T-helper 17 cell (primary cell): Measurements from ENCODE around the gene CASTOR2. TPM values are rescaled to one million over a fixed set of nuclear protein-coding genes. Genes with fewer than 3 reads are reported as not detected.
"Not testable (repeated sequence)": the region's sequence is repeated elsewhere in the genome, so short reads cannot be mapped to it uniquely, and the experiment has no call there.

Experiments used
- ATAC-seq: fragments of 150-1000 bp; cut with Tn5 transposase; 2 replicates; pipeline ENCODE4 v1.10.0; 2021; ENCODE audit warnings: mild to moderate bottlenecking, moderate library complexity
- DNase-seq, 3 donors: peaks; one replicate each; pipeline versions ENCODE4 v3.0.0 to v3.0.0-alpha.2; 2020 to 2021
- H3K9me3 ChIP-seq: one replicate; pipeline ENCODE4 v1.7.0; 2013; ENCODE audit warnings: low read length, mild to moderate bottlenecking; ENCODE audit not compliant: control insufficient read depth, poor library complexity, severe bottlenecking
- H3K27ac Mint-ChIP-seq: one replicate; pipeline ENCODE4 v1.8.0; 2022; ENCODE audit warnings: mild to moderate bottlenecking, moderate library complexity, mixed read lengths
- H3K27me3 Mint-ChIP-seq: one replicate; pipeline ENCODE4 v1.8.0; 2022; ENCODE audit warnings: mixed read lengths
- H3K36me3 Mint-ChIP-seq: one replicate; pipeline ENCODE4 v1.8.0; 2022; ENCODE audit warnings: low read depth, mixed read lengths
- H3K4me1 Mint-ChIP-seq: one replicate; pipeline ENCODE4 v1.8.0; 2022; ENCODE audit warnings: mild to moderate bottlenecking, mixed read lengths
- H3K4me3 Mint-ChIP-seq: one replicate; pipeline ENCODE4 v1.8.0; 2022; ENCODE audit warnings: mild to moderate bottlenecking, moderate library complexity, mixed read lengths
- total RNA-seq, 4 donors: library from RNA in 2 of 4; stranded (reverse) in 2 of 4; gene quantifications; one replicate each; pipeline ENCODE4 v1.2.3 and lab custom pipeline; 2022 to 2026

Gene CASTOR2
- total RNA-seq: 1 to 10 TPM; 5.5 to 7.0 TPM
- total RNA-seq (lab: John Stamatoyannopoulos, UW): 11.1 to 22.6 reads per million in 2 donors

DNA sequence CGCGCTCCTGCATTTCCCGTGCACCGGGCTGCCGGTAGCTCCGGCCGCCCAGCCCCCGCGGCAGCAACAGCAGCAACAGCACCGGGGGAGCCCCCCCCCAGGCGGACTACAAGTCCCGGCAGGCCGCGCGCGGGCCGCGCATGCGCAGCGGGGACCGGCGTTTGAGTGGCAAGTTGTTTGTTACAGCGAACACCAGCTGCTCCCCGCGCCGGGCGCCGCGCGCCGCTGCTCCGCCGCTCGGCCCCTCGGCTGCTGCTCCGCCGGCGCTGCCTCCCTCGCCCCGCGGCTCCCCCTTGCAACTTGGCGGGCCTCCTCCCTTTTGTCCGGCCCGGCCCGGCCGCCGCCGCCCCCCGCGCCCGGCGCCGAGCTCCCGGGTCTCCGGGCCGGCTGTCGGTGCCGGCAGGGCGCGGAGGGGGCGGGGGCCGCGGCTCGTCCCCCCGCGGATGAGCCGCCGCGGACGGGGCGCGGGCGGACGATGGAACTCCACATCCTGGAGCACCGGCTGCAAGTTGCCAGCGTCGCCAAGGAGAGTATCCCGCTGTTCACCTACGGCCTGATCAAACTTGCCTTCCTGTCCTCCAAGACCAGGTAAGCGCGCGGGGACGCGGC lies at the start of gene CASTOR2:
TSS of gene CASTOR2 (plus strand) at position 195 of the 609 bp plus-strand sequence. CDS start at position 476, 281 bp downstream.
- peak; percentile 47 to 69 (median 62) for DNase-seq
- H3K4me1 Mint-ChIP-seq, H3K36me3 Mint-ChIP-seq, H3K27ac Mint-ChIP-seq, H3K9me3 ChIP-seq, H3K27me3 Mint-ChIP-seq: not testable (repeated sequence)
- peak; percentile 96 for ATAC-seq
- peak within 1 kb of the TSS; percentile 56 for H3K4me3 Mint-ChIP-seq

DNA sequence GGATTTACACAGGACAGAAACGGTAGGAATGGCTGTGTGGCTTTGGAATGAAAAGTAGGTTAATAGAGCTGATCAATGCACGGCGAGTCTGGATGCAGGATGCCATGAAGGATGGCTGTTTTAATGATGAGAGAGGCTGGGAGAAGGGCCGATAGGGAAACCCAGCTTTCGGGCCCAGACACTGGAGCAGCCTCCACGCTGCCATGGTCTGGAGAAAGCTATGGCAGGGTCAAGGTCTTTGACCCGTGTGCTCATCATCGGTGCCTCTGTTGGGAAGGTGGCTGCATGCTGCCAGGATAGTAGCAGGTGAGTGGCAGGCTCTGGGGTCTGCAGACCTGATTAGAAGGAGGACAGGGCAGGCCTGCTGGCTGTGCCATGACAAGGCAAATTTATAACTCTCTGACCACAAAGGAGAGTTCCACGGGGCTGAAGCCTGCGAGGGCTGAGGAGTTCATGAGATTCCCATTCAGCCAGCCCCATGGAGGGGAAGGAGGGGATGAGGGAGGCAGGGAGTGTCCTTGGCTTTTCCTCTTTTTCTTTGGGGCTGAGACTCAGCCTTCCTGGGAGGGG lies 42.1 kb upstream of the CASTOR2 start:
- not testable (repeated sequence) for H3K36me3 Mint-ChIP-seq, H3K9me3 ChIP-seq, H3K4me1 Mint-ChIP-seq, H3K4me3 Mint-ChIP-seq, DNase-seq, H3K27me3 Mint-ChIP-seq, H3K27ac Mint-ChIP-seq, ATAC-seq

DNA sequence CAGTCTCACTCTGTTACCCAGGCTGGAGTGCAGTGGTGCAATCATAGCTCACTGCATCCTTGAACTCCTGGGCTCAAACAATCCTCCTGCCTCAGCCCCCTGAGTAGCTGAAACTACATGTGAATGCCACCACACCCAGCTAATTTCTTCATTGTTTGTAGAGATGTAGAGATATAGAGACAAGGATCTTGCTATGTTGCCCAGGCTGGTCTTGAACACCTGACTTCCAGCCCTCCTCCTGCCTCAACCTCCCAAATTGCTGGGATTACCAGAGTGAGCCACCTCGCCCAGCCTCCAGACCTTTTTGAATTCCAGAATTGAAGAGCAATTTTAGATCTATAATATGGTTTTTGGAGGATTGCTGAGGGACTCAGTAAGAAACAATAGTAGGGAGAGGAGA lies 40.9 kb upstream of the CASTOR2 start:
- H3K27me3 Mint-ChIP-seq, H3K4me1 Mint-ChIP-seq, H3K9me3 ChIP-seq, H3K4me3 Mint-ChIP-seq, ATAC-seq, H3K36me3 Mint-ChIP-seq, DNase-seq: not testable (repeated sequence)
- peak overlapping the region; percentile 51 for H3K27ac Mint-ChIP-seq

DNA sequence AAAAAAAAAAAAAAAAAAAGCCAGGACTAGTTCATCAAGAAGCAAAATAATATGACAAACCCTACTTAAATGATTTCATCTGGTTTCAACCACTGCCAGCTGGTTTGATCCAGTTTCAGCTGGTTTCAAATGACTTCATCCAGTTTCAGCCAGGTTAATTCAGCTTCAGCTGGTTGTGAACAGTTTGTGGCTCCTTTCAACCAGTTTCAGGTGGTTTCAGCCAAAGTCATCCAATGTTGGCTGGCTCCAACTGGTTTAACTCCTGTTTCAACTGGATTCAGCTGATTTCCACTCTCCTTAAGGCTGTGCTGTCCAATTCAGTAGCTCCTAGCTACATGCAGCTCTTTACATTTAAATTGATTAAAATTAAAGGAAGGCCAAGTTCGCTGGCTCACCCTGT lies 37.5 kb upstream of the CASTOR2 start:
- H3K36me3 Mint-ChIP-seq, H3K4me3 Mint-ChIP-seq, ATAC-seq, H3K27ac Mint-ChIP-seq, DNase-seq, H3K4me1 Mint-ChIP-seq, H3K27me3 Mint-ChIP-seq, H3K9me3 ChIP-seq: not testable (repeated sequence)

DNA sequence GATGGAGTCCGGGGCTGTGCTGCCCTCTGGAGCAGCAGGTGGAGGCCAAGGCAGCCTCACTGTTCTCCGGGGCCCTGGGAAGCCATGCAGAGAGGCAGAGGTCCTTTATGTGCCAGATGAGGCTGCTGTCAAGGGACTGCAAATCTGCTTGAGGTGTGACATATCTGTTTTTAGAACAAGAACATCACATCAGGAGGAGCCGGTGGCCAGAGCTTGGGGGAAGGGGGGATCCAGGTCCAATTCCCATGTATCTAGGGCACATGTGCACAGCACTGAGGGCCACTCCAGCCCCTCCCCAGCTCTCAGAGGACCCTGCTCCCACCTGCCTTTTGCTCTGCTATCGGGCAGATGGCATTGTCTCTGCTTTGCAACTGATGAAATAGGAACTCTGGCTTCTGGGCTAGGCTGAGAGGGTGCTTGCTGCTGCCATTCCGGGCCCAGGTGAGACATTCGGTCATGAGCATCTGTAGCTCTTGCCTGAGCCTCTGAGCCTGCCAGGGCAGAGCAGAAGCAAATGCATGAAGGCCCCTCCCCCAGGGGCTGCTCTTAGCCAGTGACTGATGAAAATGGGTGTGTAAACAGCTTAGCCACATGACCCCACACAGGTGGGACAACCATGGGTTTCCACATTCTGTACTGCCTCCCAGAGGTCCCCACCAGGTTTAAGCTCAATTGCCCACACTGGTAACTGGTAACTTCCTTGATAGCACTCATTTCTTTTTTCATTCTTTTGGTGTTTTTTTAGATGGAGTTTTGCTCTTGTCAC lies 32.8 kb upstream of the CASTOR2 start:
- H3K4me1 Mint-ChIP-seq, H3K27me3 Mint-ChIP-seq, H3K27ac Mint-ChIP-seq, DNase-seq, H3K4me3 Mint-ChIP-seq, ATAC-seq, H3K36me3 Mint-ChIP-seq, H3K9me3 ChIP-seq: not testable (repeated sequence)

DNA sequence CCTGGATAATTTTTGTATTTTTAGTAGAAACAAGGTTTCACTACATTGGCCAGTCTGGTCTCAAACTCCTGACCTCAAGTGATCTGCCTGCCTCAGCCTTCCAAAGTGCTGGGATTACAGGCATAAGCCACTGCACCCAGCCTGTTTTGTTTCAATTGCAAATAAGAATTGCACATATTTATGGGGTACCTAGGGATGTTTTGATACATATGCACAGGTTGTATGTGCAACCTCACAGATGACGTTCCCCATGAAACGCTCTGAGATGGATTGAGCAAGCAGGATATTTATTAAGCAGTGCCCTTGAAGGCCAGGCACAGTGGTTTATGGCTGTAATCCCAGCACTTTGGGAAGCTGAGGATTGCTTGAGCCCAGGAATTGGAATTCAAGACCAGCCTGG lies 25.1 kb upstream of the CASTOR2 start:
- H3K4me3 Mint-ChIP-seq, DNase-seq, H3K36me3 Mint-ChIP-seq, H3K4me1 Mint-ChIP-seq, ATAC-seq, H3K9me3 ChIP-seq, H3K27me3 Mint-ChIP-seq, H3K27ac Mint-ChIP-seq: not testable (repeated sequence)

DNA sequence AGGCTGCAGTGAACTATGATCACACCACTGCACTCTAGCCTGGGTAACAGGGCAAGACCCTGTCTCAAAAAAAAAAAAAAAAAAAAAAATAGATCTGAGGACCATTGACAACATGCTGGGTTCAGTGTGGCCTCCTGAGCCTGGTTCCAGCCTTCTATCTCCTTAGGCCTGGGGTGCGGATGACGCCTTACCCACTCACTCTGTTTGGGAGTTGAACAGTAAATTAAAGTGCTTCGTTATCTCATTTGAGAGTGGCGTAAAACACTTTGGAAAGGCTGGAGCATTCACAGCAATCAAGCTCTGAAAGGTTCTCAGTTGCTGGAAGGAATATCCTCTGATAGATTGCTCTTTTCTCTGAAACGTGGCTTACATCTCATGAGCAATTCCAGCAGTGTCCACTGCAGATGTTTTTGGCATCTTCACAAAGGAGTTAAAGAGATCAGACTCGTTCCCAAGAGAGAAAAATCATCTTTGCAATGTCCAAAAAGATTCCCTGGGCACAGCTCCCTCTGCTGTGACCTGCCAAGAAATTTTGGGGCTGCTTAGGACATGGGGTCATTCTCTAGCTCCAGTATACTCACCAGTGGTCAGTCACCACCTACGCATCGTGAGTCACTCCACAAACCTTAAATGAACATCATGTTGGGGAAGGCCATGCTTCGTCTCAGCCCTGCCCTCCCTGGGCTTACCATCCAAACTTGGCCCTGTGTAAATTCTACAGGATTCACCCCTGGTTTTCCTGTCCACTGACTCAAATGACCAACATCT lies 23.0 kb upstream of the CASTOR2 start:
- not testable (repeated sequence) for H3K27ac Mint-ChIP-seq, H3K36me3 Mint-ChIP-seq, H3K4me3 Mint-ChIP-seq, ATAC-seq, H3K9me3 ChIP-seq, H3K27me3 Mint-ChIP-seq, H3K4me1 Mint-ChIP-seq, DNase-seq

DNA sequence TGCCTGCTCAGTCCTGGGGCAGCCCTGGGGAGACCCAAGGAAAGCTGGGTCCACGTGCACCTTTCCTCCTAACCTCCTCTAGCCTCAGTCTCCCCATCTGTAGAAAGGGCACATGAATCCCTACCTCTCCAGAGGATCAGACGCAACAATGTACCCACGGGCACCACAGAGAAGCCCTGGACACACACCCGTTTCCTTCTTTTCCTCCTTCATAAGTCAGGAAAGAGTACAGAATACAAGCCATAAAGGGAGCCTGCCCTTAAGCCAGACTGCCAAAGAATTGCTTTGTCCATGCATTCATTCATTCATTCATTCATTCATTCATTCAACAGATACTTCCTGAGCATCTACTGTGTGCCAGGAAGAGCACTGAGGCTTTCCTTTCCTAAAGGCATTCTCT lies 20.6 kb upstream of the CASTOR2 start:
- H3K27ac Mint-ChIP-seq, H3K27me3 Mint-ChIP-seq, H3K4me3 Mint-ChIP-seq, ATAC-seq, DNase-seq, H3K36me3 Mint-ChIP-seq, H3K4me1 Mint-ChIP-seq, H3K9me3 ChIP-seq: not testable (repeated sequence)

DNA sequence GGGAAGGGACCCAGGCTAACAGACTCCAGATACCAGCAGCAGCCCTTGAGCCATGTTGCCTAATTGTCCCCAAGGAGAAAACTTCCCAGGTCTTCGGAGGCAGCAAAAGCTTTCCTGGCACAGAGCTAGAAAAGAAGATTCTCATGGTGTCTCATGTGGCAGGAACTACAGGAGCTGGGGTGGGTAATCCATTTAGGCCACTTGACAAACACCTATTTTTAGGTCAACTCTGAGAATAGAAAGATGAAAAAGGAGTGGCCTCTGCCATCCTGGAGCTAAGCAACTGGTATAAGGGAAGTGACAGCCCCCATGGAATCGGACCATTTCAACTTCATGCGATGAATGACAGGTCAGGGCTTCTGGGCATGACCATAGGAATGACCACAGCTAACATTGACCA lies 16.8 kb upstream of the CASTOR2 start:
- not testable (repeated sequence) for H3K9me3 ChIP-seq, H3K36me3 Mint-ChIP-seq, H3K27me3 Mint-ChIP-seq, H3K27ac Mint-ChIP-seq, DNase-seq, H3K4me1 Mint-ChIP-seq, H3K4me3 Mint-ChIP-seq, ATAC-seq

DNA sequence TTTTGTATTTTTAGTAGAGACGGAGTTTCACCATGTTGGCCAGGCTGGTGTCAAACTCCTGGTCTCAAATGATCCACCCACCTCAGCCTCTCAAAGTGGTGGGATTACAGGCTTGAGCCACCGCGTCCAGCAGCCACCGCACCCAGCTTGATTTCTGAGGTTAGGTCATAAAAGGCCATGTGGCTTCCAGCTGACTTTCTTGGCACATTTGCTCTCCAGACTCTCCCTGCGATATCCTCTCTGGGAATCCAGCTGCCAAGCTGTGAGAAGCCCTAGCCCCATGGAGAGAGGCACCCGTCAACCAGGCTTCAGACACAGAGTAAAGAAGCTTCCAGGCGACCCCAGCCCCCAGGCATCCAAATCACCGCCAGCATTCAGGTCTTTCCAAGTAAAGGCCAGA lies 10.7 kb upstream of the CASTOR2 start:
- H3K4me3 Mint-ChIP-seq, ATAC-seq, H3K27me3 Mint-ChIP-seq: not testable (repeated sequence)

DNA sequence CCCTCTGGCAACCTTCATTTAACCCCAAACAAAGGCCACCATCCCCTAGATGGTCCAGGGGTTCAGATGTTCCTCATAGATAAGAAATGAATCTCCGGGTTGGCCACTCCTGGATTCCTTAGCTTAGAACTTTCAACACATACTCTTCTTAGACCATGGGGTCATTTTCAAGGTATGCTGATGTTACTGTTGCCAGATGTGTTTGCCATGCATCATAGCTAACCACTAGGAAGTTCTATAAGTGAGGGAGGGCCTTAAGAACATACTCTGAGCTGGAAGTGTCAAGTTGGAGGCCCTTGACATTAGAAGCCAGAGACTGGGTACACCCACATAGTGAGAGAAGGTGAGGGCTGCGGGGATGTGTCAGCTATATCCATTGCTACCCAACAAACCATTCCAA lies 6.2 kb upstream of the CASTOR2 start:
- not testable (repeated sequence) for H3K27me3 Mint-ChIP-seq, H3K4me3 Mint-ChIP-seq, H3K4me1 Mint-ChIP-seq, H3K36me3 Mint-ChIP-seq, ATAC-seq, H3K9me3 ChIP-seq, H3K27ac Mint-ChIP-seq, DNase-seq

More for the DNA sequence above, 10.7 kb upstream of the CASTOR2 start:
- H3K27ac Mint-ChIP-seq, H3K4me1 Mint-ChIP-seq, H3K9me3 ChIP-seq, H3K36me3 Mint-ChIP-seq, DNase-seq: not testable (repeated sequence)

DNA sequence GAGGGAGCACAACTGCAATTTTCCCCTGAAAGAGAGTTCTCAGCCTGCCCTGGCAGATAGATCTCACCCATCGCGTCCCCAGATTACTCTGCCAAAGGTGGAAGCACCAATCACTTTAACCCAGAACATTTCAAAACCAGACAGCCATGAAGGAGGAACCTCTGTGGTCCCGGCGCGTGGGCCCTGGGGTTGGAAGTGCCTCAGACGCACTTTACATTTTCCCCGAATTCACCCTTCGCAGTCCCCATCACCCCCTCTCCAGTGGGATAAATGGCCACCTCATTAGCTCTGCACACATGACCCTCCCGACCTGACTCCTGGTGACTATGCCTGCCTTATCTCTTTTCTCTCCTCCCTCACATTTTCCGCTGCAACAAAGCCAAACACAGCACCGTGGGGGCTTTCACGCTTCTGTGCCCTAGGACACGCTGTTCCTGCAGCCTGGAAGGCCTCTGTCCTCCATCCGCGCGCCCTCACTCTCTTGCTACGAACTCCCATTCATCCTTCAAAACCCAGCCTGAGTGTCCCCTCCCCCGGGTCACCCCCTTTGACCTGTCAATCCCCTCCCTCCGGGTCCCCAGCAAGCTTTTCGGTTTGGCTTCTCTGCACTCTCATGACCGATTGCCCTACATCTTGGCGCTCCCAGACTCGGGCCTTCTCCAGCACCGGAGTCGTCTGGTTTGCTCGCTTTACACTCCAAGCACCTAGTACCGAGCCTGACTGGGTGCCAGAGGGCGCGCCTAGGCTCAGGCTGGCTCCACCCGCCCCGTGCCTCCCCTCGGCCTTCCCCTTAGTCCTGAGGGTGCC lies 598 bp upstream of the CASTOR2 start:
- H3K4me3 Mint-ChIP-seq: peak overlapping the region; percentile 56
- not testable (repeated sequence) for H3K36me3 Mint-ChIP-seq, H3K9me3 ChIP-seq, DNase-seq, H3K27me3 Mint-ChIP-seq, H3K4me1 Mint-ChIP-seq, H3K27ac Mint-ChIP-seq
- ATAC-seq: peak; percentile 68
